GM12878 (cell line): ENCODE results near the gene RETREG3. TPM values are rescaled to one million over a fixed set of nuclear protein-coding genes. Genes with fewer than 3 reads are reported as not detected.

ENCODE experiments used
- ATF2 ChIP-seq: IDR thresholded peaks from 2 replicates; pipeline ENCODE4 v1.6.1; 2012; ENCODE audit warnings: low read length, inconsistent platforms
- E4F1 ChIP-seq: fragments of 450-650 bp; IDR thresholded peaks from 2 replicates; pipeline ENCODE4 v1.6.1; 2018; ENCODE audit warnings: borderline replicate concordance, mild to moderate bottlenecking; ENCODE audit not compliant: partially characterized antibody
- IRF3 ChIP-seq: fragments of 450-650 bp; IDR thresholded peaks from 2 replicates; pipeline ENCODE4 v1.6.1; 2014; ENCODE audit warnings: mild to moderate bottlenecking
- IRF4 ChIP-seq: IDR thresholded peaks from 2 replicates; pipeline ENCODE4 v1.6.1; 2011; ENCODE audit warnings: low read depth, low read length
- JUND ChIP-seq: IDR thresholded peaks from 2 replicates; pipeline ENCODE4 v1.6.1; 2012; ENCODE audit warnings: low read depth, mild to moderate bottlenecking, low read length, improper control_type of control experiment, moderate library complexity
- MEF2B ChIP-seq: fragments of 450-650 bp; IDR thresholded peaks from 2 replicates; pipeline ENCODE4 v1.6.1; 2018; ENCODE audit warnings: mild to moderate bottlenecking, moderate library complexity; ENCODE audit not compliant: partially characterized antibody, poor library complexity, severe bottlenecking
- NFYA ChIP-seq: IDR thresholded peaks from 2 replicates; pipeline ENCODE4 v1.6.1; 2011; ENCODE audit warnings: low read depth, mild to moderate bottlenecking, low read length, improper control_type of control experiment, borderline replicate concordance
- NR2C1 ChIP-seq: fragments of 450-650 bp; IDR thresholded peaks from 2 replicates; pipeline ENCODE4 v1.6.1; 2017; ENCODE audit warnings: antibody characterized with exemption, mild to moderate bottlenecking, moderate library complexity
- PAX8 ChIP-seq: fragments of 450-650 bp; IDR thresholded peaks from 2 replicates; pipeline ENCODE4 v1.6.1; 2017; ENCODE audit warnings: mild to moderate bottlenecking, moderate library complexity
- POLR2A ChIP-seq: IDR thresholded peaks from 2 replicates; pipeline ENCODE4 v1.6.1; 2011; ENCODE audit warnings: low read depth, mild to moderate bottlenecking, low read length
- PRDM15 ChIP-seq: fragments of 450-650 bp; formaldehyde crosslinking; IDR thresholded peaks from 2 replicates; pipeline ENCODE4 v1.4.0; 2020; ENCODE audit warnings: mild to moderate bottlenecking, moderate library complexity
- RAD21 ChIP-seq: IDR thresholded peaks from 2 replicates; pipeline ENCODE4 v1.6.1; 2011; ENCODE audit warnings: mild to moderate bottlenecking, low read depth, low read length, moderate library complexity; ENCODE audit not compliant: insufficient read depth
- RCOR1 ChIP-seq: conservative IDR thresholded peaks from 2 replicates; pipeline ENCODE4 v1.6.1; 2012; ENCODE audit warnings: low read depth, low read length, improper control_type of control experiment
- SREBF1 ChIP-seq: IDR thresholded peaks from 2 replicates; pipeline ENCODE4 v1.6.1; 2012; ENCODE audit warnings: mild to moderate bottlenecking, low read length
- STAT1 ChIP-seq: fragments of 450-650 bp; conservative IDR thresholded peaks from 2 replicates; pipeline ENCODE4 v1.6.1; 2014; ENCODE audit warnings: antibody characterized with exemption, mild to moderate bottlenecking
- SUZ12 ChIP-seq: fragments of 200-600 bp; sonication (generic); IDR thresholded peaks from one replicate; pipeline ENCODE4 v1.6.1; 2018; ENCODE audit warnings: antibody characterized with exemption, mild to moderate bottlenecking; ENCODE audit not compliant: unreplicated experiment
- USF2 ChIP-seq: IDR thresholded peaks from 2 replicates; pipeline ENCODE4 v1.6.1; 2011; ENCODE audit warnings: low read depth, low read length, improper control_type of control experiment, borderline replicate concordance
- WRNIP1 ChIP-seq: IDR thresholded peaks from 2 replicates; pipeline ENCODE4 v1.6.1; 2011; ENCODE audit warnings: low read depth, low read length, improper control_type of control experiment, borderline replicate concordance
- YY1 ChIP-seq: IDR thresholded peaks from 2 replicates; pipeline ENCODE4 v1.6.1; 2011; ENCODE audit warnings: low read depth, mild to moderate bottlenecking, low read length
- ZNF24 ChIP-seq: fragments of 450-650 bp; IDR thresholded peaks from 2 replicates; pipeline ENCODE4 v1.6.1; 2017; ENCODE audit warnings: antibody characterized with exemption, mild to moderate bottlenecking
- polyA plus RNA-seq, 11 experiments: library from polyadenylated mRNA; depleted of rRNA in 4 of 11; unstranded in 6 of 11; stranded (reverse) in 5 of 11; fragments of >200 nt; fragmentation: Nextera tagmentation in 4 of 11; fragmentation: Illumina TruSeq in 1 of 11; extraction: Ambion mirVana in 4 of 11; extraction: Trizol in 1 of 11; gene quantifications; 1 replicate in 1 of 11; 2 replicates in 10 of 11; pipeline versions ENCODE4 v1.2.1 to v1.2.3, GENCODE V29; 2011 to 2016; ENCODE audit warnings: inconsistent platforms in 2 of 11, missing spikeins in 2 of 11, low read depth in 1 of 11
- total RNA-seq, 4 experiments: library from RNA; depleted of rRNA in 3 of 4; stranded (reverse); fragments of >200 nt in 3 of 4; fragmentation: Illumina TruSeq in 1 of 4; extraction: Trizol in 1 of 4; gene quantifications; 2 replicates each; pipeline versions ENCODE4 v1.2.1 to v1.2.3, GENCODE V29; 2013 to 2021

Gene RETREG3
- total and polyA plus RNA-seq, 10 of the 15 experiments (the other 5 are each of a cell fraction or from before 2014, with no cell fraction given), result 7.0 to 50.6 (median 27.3) TPM

GRCh38 chr17:42577532-42578281 lies 31.5 kb downstream of the RETREG3 start, which contains the start of gene PSMC3IP (continued):
- TF ChIP-seq RAD21 (no peak), USF2 (no peak), SREBF1 (no peak), WRNIP1 (no peak), NR2C1 (peak; percentile 87), NFYA (no peak), MEF2B (no peak), PRDM15 (CRISPR knock-in tag) (no peak), JUND (no peak), IRF3 (peak; percentile 79; the same call in 1 of the 2 replicates), YY1 (peak; percentile 75; the same call in 1 of the 2 replicates), E4F1 (peak; percentile 25), ATF2 (no peak), IRF4 (no peak), RCOR1 (no peak; the same call in 1 of the 2 replicates), SUZ12 (no peak), PAX8 (no peak), POLR2A (peak; percentile 85), STAT1 (no peak), ZNF24 (no peak)
